HG03103 (cell line): ENCODE results near the gene BMP7.

Experiments
- ATAC-seq: cut with Tn5 transposase; IDR thresholded peaks from one replicate; pipeline ENCODE4 v1.9.1; 2021; ENCODE audit warnings: low read depth; ENCODE audit not compliant: unreplicated experiment

BMP7 gene

DNA sequence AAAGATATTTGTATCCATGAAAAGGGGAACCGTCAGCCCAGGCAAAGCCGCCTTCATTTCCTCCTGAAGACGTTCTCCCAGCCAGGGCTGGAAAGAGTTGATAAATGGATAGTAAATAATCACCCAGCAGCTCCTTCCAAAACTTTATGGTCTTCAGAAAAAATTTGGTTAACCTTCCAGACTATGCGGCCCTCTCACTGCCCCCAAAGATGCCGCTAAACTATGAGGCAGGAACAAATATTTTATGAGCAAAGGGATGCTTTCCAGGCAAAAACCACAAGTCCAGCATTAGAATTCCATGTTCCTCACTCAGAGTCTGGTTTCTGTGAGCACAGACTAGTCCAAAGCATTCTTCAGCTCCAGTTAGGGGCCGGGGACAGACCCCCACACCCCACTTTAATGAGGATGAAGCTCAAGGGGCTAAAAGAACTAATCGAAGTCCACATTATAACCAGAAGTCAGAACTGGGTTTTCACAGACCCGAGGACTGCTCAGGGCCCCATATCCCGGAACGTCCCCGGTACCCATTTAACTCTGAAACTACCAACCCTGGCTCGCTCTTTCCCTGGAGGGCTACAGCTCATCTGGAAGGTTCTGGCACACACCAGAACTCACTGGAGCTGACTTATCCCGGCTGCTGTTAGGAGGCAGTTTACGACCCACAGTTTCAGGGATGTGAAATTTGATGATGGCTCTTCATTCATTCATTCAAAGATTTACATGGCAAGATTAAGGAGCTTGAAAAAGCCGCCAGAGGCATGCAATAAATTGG is 29.4 kb downstream of the BMP7 start:
- ATAC-seq = no peak

DNA sequence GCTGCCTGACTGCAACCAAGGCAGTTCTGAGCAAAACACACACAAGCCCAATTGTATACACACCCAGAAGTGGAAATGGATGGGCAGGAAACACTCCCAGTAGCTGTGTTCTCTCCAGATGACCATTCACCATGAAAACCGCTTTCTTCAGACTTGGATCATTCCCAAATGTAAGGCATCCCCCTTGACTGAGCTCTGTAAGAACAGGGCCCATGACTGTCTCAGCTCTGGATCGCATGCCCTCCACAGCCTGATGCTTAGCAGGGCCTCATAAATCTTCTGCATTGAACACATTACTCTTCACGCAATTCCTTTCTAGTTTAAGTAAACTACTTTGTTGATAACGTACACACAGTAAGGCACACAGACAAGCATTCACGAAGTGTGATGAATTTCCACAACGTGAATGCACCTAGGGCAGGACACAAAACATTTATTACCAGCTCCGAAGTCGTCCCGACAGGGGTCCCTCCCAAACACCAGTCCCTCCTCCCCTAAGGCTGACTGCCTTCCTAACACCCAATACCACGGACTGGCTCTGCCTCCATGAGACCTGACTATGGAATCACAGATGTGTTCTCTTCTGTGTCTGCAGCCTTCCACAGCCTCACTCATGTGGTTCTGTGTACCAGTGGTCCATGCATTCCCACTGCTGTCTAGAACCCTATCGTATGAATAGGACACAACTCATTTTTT is 31.7 kb downstream of the BMP7 start:
- ATAC-seq = no peak

DNA sequence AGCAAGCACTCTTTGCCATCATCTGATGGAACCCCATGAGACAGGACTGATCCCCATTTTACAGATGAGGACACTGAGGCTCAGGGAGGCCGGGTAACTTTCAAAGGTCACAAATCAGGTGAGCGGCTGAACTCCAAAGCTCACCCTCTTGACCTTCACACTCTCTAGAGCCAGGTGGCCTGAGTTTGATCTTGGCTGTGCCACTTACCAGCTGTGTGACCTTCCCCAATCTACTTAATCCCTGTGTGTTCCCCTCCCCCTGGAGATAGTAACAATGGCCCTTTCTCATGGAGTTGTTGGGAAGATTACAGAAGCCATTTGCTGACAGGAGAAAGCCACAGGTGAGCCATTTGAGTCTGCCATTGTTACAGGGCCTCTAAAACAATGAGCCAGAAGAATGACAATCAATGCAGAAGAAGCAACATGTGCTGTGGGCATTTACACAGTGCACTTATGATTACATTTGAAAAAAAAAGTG is 34.5 kb downstream of the BMP7 start:
- no peak for ATAC-seq

DNA sequence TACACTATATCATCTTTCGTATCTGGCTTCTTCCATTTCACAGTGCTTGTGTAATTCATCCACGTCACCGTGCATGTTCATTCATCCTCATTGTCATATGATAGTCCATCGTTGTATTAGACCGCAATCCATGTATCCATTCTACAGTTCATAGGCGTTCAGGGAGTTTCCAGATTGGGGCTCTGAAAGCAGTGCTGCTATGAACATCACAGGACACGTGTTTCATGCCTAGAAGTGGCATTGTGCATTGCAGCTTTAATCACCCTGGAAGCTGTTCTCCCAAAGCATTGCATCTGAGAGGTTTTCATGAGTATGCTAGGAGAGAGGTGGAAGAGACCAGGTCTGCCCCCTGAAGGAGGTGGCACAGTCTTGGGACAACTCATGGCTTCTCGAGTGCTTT is 35.3 kb downstream of the BMP7 start:
- no peak for ATAC-seq

DNA sequence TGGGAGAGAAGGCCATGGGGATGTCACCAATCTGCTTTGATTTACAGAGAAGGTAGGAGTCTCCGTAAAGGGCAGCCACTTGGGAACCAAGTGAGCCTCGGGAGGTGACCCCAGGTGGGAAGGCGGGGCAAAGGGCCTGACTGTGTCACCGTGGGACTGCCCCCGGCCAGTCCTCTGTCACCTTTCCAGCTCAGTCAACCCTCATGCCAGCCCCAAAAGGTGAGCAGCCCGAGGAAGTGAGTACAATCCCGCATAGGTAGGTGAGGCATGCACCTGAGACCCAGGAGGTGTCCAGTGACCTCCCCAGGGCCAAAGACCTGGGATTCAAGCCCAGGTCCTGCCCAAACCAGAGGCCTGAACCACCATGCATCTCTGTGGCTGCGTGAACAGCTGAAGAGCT is 36.2 kb downstream of the BMP7 start:
- no peak for ATAC-seq

DNA sequence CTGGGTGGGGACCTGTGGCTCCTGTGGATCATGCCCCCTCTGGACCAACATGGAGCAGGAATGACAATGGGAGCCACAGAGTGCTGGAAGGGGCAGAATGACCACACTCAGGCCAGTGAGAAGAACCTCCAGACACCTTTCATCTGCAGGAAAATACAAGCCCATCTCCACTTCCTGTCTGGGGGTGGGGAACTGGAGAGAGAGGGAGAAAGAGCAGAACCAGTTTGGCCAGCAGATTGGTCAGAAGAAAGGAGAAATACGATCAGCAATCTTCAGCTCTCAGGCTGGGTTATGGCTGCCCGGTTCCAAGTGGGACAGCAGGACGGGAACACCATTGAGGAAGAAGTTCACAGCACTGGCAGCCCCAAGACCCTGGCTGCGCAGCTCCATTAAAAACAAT is 37.0 kb downstream of the BMP7 start:
- no peak for ATAC-seq

DNA sequence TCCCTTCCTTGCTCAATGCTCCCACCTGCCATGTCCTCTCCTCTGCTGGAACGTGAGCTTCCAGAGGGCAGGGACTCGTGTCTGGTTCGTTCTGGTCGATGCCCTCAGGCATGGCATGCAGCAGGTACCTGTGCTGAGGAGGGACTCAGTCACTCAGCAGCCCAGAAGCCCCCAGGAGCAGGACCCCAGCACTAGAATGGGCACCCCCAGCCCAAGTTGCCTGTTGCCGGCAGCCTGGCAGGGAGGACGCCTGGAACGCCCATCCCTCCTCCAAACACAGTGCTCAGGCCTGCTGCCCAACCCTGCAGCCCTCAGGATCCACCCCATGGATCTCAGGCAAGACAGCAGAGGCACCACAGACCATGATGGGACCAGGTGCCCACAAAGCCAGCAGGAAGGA is 40.6 kb downstream of the BMP7 start:
- ATAC-seq = no peak

DNA sequence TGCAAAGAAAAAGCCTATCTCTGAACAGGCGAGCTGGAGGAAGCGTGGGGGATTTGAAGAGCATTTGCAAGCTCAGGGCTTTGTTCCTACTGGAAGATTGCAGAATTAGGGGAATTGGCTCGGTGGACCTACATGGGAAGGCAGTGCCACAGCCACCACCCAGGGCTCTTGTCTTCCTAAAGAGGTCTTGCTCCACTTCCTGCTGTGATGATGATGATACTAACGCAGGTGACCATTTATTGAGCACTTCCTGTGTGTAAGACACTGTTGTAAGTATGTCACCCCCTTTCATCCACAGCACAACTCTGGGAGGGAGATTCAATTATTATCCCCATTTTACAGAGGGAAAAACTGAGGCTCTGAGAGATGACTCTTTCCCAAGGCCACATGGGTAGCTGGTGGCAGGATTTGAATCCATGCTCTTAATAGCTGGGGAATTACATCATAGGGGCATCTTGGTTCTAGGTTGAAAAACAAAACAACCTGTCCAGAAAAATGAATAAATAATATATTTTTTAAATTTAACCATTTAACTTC is 41.2 kb downstream of the BMP7 start:
- no peak for ATAC-seq

DNA sequence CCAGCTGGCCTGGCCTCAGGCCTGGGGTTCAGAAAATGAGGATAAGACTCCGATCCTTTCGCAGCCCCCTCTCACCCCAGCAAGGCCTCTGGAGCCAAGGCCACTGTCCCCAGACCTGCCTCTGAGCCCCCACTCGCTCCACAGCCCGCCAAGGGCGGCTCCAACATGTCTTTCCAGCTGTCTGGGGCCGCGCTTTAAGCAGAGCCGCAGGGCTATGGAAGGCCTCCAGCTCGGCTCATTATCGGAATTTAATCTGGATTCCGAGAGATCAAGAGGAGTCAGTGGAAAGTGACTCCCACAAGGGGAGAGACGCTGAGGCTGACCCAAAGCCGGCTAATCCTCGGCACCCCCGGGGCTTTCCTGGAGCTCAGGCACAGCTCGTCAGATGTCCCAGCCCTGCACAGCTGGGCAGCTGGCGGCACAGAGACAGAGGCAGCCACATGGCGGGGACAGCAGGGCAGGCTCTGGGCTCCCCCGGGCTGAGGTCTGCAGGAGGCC is 41.8 kb downstream of the BMP7 start:
- ATAC-seq = no peak

DNA sequence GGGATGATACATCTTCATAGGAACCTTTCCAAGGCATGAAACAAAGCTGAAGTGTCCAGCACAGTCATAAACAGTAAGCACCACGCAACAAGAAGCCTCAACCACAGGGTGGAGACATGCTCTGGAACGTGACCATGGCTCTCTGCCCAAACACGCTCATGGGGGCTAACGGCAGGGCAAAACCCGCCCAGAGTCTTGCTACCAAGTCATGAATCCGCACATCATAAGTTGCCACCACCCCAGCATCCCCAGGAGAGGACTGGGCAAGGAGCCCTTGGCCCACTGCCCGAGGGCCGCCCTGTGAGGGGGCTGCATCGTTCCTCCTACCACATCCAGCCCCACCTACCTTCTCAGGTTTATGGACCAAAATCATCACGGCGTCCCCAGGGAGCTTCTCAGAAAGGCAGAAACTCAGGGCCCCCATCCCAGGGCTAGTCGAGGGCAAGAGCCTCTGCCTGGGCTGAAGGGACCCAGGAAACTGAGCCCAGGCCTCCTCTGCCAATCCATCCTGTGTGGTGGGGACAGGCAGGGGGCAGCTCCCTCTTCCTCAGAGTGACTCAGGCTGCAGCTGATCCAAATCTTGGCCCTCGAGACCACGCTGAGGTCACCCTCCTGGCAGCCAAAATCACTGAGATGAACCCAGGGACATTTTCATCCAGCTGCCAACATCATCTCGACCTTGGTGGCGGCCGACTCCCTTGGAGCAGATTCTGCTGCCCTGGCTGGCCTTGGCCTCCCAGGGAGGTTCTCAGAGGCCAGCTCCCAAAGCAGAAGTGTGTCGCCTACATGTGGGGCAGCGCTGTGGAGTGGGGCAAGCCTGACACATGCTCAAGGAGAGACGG is 42.6 kb downstream of the BMP7 start:
- ATAC-seq = no peak

DNA sequence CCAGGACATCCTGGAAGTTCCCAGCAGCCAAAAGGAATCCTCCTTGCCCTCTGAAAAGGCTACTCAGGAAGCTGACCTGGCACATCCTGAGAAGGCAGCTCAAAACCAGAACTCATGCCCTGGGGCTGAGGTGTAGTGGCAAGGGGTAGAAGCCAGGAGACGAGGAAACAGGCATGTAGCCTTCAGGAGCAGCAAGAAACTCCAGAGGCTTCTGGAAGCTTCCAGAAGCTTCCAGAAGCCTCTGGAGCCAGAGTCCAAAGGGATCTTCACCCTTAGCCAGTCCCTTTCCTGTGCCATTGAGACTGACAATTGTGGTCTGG is 43.9 kb downstream of the BMP7 start:
- no peak for ATAC-seq

DNA sequence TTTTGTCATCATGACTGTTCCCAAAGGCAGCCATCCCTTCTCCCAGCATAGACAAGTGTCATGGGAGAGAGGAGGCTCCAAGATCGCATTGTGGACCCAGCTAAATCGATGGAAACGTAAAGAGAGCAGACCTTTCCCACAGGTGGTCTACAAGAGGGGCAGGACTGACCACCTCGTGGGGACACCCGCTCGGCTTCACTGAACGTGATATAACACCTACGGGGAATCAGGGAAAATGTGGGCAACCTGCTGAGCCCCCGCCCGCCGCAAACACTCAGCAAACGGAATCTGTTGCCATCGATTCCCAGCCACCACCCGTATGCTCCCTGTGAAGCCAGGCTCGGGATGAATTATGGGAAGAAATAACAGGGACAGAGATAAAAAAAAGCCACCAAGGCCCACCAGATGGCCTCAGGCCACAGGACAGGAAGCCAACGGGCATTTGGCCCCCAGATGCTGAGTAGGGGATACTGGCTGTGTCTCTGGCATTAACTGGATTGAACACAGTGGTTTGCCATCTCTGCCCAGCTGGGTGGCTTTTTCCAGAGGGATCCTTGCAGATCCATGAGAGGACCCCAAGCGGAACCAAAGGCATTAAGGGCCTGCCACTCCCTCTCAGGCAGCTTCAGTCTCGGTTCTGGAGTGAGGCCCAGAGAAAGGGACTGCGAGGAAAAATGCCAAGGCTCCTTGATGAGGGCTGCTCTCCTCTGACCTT is 44.4 kb downstream of the BMP7 start:
- ATAC-seq = no peak

DNA sequence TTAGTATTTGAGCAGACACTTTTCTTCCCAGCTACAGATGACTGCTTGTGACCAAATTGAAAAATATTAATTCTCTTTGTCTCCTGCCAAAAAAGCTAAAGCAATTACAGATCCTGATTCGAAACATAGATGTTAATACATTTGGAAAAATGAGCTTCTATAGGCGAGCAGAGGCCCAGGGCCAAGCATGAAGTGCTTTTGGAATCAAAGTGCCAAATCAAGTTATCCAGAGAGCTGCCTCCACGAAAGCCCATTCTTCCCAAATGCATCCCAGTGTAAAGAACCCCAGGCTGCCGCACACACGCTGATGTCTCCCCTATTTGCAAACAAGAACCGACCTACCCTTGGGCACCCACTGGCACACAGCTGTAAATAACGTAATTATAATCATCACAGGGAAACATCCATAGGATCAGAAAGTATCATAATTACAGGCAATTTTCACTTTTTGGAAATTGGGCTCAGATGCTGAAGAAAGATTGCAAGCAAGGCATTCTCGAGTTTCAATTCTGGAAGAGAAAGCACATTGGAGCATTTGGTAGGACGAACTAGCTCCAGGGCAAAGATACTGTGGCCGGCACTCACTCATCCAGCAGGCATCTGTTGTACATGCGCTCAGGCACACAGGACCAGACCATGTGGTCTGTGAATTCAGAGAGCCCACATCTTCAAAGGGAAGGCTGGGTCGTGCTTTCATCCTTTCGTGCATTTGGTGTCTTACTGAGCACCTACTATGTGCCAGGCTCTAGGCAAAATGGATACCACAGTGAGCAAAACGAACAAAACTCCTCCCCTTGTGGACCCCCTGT is 45.9 kb downstream of the BMP7 start:
- ATAC-seq = no peak

DNA sequence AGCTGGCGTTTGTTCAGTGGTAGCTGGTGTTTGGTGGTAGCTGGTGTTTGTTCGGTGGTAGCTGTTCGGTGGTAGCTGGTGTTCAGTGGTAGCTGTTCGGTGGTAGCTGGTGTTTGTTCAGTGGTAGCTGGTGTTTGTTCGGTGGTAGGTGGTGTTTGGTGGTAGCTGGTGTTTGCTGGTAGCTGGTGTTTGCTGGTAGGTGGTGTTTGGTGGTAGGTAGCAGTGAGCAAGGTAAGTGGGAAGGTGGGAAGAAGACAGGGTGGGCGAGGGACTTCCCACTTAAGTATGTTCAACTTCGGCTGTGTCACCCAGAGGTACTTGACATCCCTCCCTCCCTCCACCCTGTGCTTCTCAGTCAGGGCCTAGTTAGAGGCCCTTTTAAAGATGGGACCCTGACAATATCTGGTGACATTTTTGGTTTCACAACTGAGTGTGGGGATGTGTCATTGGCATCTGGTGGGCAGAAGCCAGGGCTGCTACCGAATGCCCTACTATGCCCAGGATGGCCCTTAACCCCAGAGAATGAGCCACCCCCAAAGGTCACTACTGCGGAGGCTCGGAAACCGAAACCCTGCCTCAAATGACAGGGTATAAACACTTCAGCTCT is 47.3 kb downstream of the BMP7 start:
- ATAC-seq = no peak

DNA sequence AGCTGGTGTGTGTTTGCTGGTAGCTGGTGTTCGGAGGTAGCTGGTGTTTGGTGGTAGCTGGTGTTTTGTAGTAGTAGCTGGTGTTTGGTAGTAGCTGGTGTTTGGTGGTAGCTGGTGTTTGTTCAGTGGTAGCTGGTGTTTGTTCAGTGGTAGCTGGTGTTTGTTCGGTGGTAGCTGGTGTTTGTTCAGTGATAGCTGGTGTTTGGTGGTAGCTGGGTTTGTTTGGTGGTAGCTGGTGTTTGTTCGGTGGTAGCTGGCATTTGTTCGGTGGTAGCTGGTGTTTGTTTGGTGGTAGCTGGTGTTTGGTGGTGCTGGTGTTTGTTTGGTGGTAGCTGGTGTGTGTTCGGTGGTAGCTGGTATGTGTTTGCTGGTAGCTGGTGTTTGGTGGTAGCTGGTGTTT is 48.0 kb downstream of the BMP7 start:
- no peak for ATAC-seq

DNA sequence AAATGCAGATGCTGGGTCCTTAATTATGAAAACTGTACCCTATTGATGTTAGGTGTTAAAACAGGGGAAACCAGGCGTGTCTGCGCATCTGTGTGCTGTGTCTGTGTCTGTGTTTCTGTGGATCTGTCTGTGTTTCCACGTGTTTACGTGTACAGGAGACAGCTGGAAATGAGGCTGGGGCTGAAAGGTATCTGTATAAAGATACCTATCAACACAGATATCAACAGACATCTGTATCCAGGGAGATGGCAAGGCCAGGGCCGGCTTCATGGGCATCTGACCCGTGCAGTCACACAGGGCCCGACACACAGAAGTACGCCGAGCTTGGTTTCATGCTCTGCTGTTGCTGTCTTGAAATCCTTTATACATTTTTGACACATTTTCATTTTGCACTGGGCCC is 48.6 kb downstream of the BMP7 start:
- no peak for ATAC-seq

DNA sequence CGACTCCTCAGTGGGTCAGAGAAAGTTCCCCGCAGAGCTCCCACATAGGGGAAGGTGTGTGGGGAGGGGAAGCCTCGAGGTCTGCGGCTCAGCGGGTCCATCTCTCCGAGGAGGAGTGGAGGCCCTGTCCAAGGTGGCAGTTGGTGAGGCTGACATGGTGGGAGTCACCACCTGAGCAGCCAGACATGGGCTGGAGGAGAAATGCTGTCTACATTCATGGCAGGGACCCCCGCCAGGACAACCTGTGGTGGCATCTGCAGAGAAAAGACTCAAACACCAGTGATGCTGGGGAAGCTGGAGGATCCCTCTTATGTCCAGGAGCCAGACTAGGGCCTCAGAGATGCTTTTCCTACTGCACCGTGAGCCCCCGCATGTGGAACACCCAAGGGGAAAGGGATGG is 49.8 kb downstream of the BMP7 start:
- ATAC-seq = no peak

DNA sequence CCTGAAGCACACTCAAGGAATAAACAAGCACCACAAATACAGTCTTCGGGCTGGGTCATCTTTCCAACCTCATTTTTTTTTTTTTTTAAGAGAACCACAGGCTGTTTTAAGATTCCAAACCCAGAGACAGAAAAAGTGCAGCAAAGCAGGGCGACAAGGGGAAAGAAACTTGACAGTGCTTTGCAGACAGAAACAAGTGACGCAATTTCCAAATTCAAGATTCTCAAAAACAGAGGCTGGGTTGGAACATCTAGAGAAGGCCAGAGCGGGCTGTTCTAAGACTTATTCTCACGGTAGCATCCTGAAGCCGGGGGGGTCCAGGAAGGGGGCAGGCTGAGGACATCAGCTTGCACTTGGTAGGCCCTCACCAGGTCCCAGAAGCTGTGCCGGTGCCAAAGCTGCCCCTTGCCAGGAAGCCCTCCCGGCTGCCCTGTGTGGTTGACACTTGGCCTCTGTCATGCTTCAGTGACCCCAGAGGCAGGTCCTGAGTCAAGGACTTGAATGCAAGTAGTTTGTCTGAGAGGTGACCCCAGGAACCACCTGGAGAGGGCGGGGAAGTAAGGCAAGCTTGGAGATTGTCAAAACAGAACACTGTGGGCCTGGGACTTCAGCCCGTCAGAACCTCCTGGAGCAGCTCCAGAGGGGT is 50.5 kb downstream of the BMP7 start:
- no peak for ATAC-seq

DNA sequence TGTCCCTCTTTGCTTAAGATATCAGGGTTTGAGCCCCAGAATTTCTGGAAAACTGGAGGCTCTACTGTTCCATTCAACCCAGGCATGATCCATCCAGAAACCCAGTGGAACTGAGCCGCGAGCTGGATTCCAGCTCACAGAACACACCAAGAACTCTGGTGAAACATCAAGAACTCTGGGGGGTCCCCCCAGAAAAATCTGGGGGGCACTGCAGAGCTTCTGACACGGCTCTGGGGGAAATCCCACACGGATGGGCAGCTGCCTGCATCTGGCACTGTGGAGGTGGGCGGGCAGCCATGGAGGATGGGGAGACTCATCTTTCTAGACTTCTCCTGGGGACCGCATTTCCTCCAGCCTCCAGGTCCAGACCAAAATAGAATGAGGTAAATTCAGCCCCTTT is 51.0 kb downstream of the BMP7 start:
- no peak for ATAC-seq
